ENCODE measurements around the gene KLHL11.

- TF ChIP-seq FOXA1 (IDR thresholded peaks at IDR 0.05) = no peak
- TF ChIP-seq ELF4 (IDR thresholded peaks at IDR 0.05) = no peak
- TF ChIP-seq TARDBP (IDR thresholded peaks at IDR 0.05) = no peak
- TF ChIP-seq SP1 (IDR thresholded peaks at IDR 0.05) = no peak
- TF ChIP-seq SUZ12 (IDR thresholded peaks at IDR 0.05) = no peak
- no peak for TF ChIP-seq HDGF (IDR thresholded peaks at IDR 0.05; ENCODE audit: borderline replicate concordance)
Measured at GRCh38 chr17:41894791-41895331, 29.6 kb upstream of the KLHL11 start.

Data from HEK293T (cell line).